H1 (cell line): ENCODE measurements around the gene MYO5B. TPM values are rescaled to one million over a fixed set of nuclear protein-coding genes. Genes with fewer than 3 reads are reported as not detected.

ENCODE experiments used
- CTCF ChIA-PET: fragments of 300-600 bp; sonication (Branson Sonifier 250); formaldehyde crosslinking; loops from one replicate; lab custom pipeline; 2021; ENCODE audit not compliant: partially characterized antibody; lab: Charles Lee
- POLR2A ChIA-PET: fragments of 300-600 bp; sonication (Branson Sonifier 250); formaldehyde crosslinking; loops from one replicate; lab custom pipeline; 2021; ENCODE audit warnings: inconsistent platforms; ENCODE audit not compliant: partially characterized antibody; lab: Charles Lee
- DNase-seq, 2 experiments: peaks; one replicate each; pipeline versions ENCODE4 v3.0.0 to v3.0.0-alpha.2; 2010 to 2022; ENCODE audit warnings: low spot score in 2 of 2, low read depth in 1 of 2, mixed read lengths in 1 of 2
- FAIRE-seq: peaks from 2 replicates; lab custom pipeline; 2011; peaks lifted over from hg19 to GRCh38; lab: Jason Lieb, UNC
- H2AFZ ChIP-seq: 2 replicates; pipeline ENCODE4 v1.8.1; 2012; ENCODE audit warnings: low read length, inconsistent platforms
- H2AK5ac ChIP-seq: 2 replicates; pipeline ENCODE4 v1.6.1; 2013; ENCODE audit warnings: low read depth, low read length
- H2BK120ac ChIP-seq: replicated peaks from 2 replicates; pipeline ENCODE3; 2013; ENCODE audit warnings: low read depth, low read length, inconsistent platforms
- H2BK12ac ChIP-seq: 2 replicates; pipeline ENCODE4 v1.6.1; 2013; ENCODE audit warnings: low read depth, low read length
- H2BK15ac ChIP-seq: 2 replicates; pipeline ENCODE4 v1.6.1; 2013; ENCODE audit warnings: low read length
- H2BK20ac ChIP-seq: 2 replicates; pipeline ENCODE4 v1.6.1; 2013; ENCODE audit warnings: low read length
- H2BK5ac ChIP-seq: 2 replicates; pipeline ENCODE4 v1.6.1; 2013; ENCODE audit warnings: low read depth, low read length
- H3K14ac ChIP-seq: 2 replicates; pipeline ENCODE4 v1.6.1; 2013; ENCODE audit warnings: inconsistent platforms; ENCODE audit not compliant: insufficient read length
- H3K18ac ChIP-seq: 2 replicates; pipeline ENCODE4 v1.6.1; 2013; ENCODE audit warnings: low read length; ENCODE audit errors: extremely low read depth
- H3K23ac ChIP-seq: 2 replicates; pipeline ENCODE4 v1.6.1; 2013; ENCODE audit warnings: inconsistent platforms; ENCODE audit not compliant: insufficient read length
- H3K23me2 ChIP-seq: 2 replicates; pipeline ENCODE4 v1.6.1; 2013; ENCODE audit warnings: low read depth, low read length
- H3K27ac ChIP-seq: 2 replicates; pipeline ENCODE4 v1.6.1; 2011; ENCODE audit warnings: low read depth, low read length, inconsistent platforms
- H3K27me3 ChIP-seq, 4 experiments: replicated peaks in 1 of 4; 1 replicate in 1 of 4; 2 replicates in 3 of 4; pipeline versions ENCODE4 v1.6.1 to v1.8.1; 2011 to 2013; ENCODE audit warnings: low read length in 3 of 4, mild to moderate bottlenecking in 3 of 4, inconsistent platforms in 2 of 4, mixed read lengths in 2 of 4, moderate library complexity in 1 of 4; ENCODE audit not compliant: control insufficient read depth in 3 of 4, insufficient read depth in 3 of 4; ENCODE audit errors: extremely low read depth in 1 of 4
- H3K36me3 ChIP-seq, 4 experiments: 2 replicates each; pipeline versions ENCODE4 v1.6.1 to v1.8.1; 2011 to 2013; ENCODE audit warnings: mild to moderate bottlenecking in 4 of 4, low read length in 3 of 4, moderate library complexity in 2 of 4, control low read depth in 1 of 4, inconsistent platforms in 1 of 4; ENCODE audit not compliant: insufficient read depth in 4 of 4, control insufficient read depth in 2 of 4
- H3K4ac ChIP-seq: replicated peaks from 2 replicates; pipeline ENCODE3; 2013; ENCODE audit warnings: low read length, low read depth, mixed read lengths, inconsistent platforms; ENCODE audit not compliant: insufficient read length
- H3K4me1 ChIP-seq, 4 experiments: replicated peaks in 1 of 4; 1 replicate in 1 of 4; 2 replicates in 3 of 4; pipeline versions ENCODE4 v1.6.1 to v1.8.1; 2011 to 2013; ENCODE audit warnings: low read length in 3 of 4, inconsistent platforms in 2 of 4, mixed read lengths in 1 of 4; ENCODE audit not compliant: insufficient read depth in 4 of 4, control insufficient read depth in 3 of 4
- H3K4me2 ChIP-seq, 2 experiments: 2 replicates each; pipeline versions ENCODE4 v1.6.1 to v1.8.1; 2011 to 2013; ENCODE audit warnings: low read depth in 2 of 2, low read length in 2 of 2, control low read depth in 1 of 2, inconsistent platforms in 1 of 2, mild to moderate bottlenecking in 1 of 2; ENCODE audit not compliant: insufficient read depth in 1 of 2
- H3K4me3 ChIP-seq, 4 experiments: fragments of 200-600, 300-600 bp in 1 of 4; sonication (generic), shearing (Covaris generic), sonication (Bioruptor Twin) in 1 of 4; 2 replicates each; pipeline versions ENCODE4 v1.5.1 to v1.8.1; 2011 to 2016; ENCODE audit warnings: low read length in 4 of 4, low read depth in 3 of 4, control low read depth in 2 of 4, inconsistent platforms in 2 of 4, mild to moderate bottlenecking in 2 of 4, mixed read lengths in 1 of 4, moderate library complexity in 1 of 4; ENCODE audit not compliant: insufficient read depth in 2 of 4; ENCODE audit errors: extremely low read depth in 1 of 4
- H3K56ac ChIP-seq: replicated peaks from 2 replicates; pipeline ENCODE3; 2013; ENCODE audit warnings: low read depth, mild to moderate bottlenecking, mixed read lengths, low read length, inconsistent platforms; ENCODE audit not compliant: insufficient read length
- H3K79me1 ChIP-seq: 2 replicates; pipeline ENCODE4 v1.6.1; 2013; ENCODE audit warnings: low read depth, low read length, control low read depth
- H3K79me2 ChIP-seq, 2 experiments: 2 replicates each; pipeline versions ENCODE4 v1.6.1 to v1.8.1; 2012 to 2013; ENCODE audit warnings: low read length in 2 of 2, mild to moderate bottlenecking in 2 of 2, inconsistent platforms in 1 of 2; ENCODE audit not compliant: insufficient read depth in 2 of 2, control insufficient read depth in 1 of 2
- H3K9ac ChIP-seq, 4 experiments: replicated peaks in 1 of 4; 1 replicate in 1 of 4; 2 replicates in 3 of 4; pipeline versions ENCODE4 v1.6.1 to v1.8.1; 2011 to 2013; ENCODE audit warnings: low read depth in 3 of 4, low read length in 3 of 4, control low read depth in 2 of 4, mild to moderate bottlenecking in 2 of 4, moderate library complexity in 2 of 4, inconsistent platforms in 1 of 4; ENCODE audit errors: extremely low read depth in 1 of 4
- H3K9me3 ChIP-seq, 2 experiments: 2 replicates each; pipeline versions ENCODE4 v1.6.1 to v1.8.1; 2012 to 2013; ENCODE audit warnings: mild to moderate bottlenecking in 2 of 2, moderate library complexity in 2 of 2, control low read depth in 1 of 2, inconsistent platforms in 1 of 2, low read depth in 1 of 2, low read length in 1 of 2, mixed read lengths in 1 of 2; ENCODE audit not compliant: insufficient read depth in 2 of 2
- H4K20me1 ChIP-seq, 2 experiments: replicated peaks in 1 of 2; 2 replicates each; pipeline versions ENCODE3 to v1.8.1; 2011 to 2013; ENCODE audit warnings: inconsistent platforms in 2 of 2, low read length in 2 of 2, mild to moderate bottlenecking in 1 of 2; ENCODE audit not compliant: insufficient read depth in 2 of 2, control insufficient read depth in 1 of 2
- H4K5ac ChIP-seq: 2 replicates; pipeline ENCODE4 v1.6.1; 2013; ENCODE audit warnings: low read length, low read depth, mixed read lengths, inconsistent platforms; ENCODE audit not compliant: insufficient read length
- H4K8ac ChIP-seq: 2 replicates; pipeline ENCODE4 v1.8.0; 2013; ENCODE audit warnings: mild to moderate bottlenecking, moderate library complexity, low read length, inconsistent platforms; ENCODE audit not compliant: insufficient read depth; ENCODE audit errors: extremely low read depth
- H4K91ac ChIP-seq: replicated peaks from 2 replicates; pipeline ENCODE3; 2013; ENCODE audit warnings: low read length, mixed read lengths, inconsistent platforms; ENCODE audit not compliant: insufficient read length
- BCL11A ChIP-seq, 2 experiments: IDR thresholded peaks; one replicate each; pipeline ENCODE4 v1.6.1; 2011; ENCODE audit warnings: low read depth in 2 of 2, low read length in 2 of 2, mild to moderate bottlenecking in 2 of 2
- CBX5 ChIP-seq: fragments of 300-800, 300-1000 bp; sonication (generic); IDR thresholded peaks from 2 replicates; pipeline ENCODE4 v1.7.1; 2016; ENCODE audit warnings: antibody characterized with exemption, low read length, low read depth
- CBX8 ChIP-seq: fragments of 300-800, 300-1000 bp; sonication (generic); IDR thresholded peaks from 2 replicates; pipeline ENCODE4 v1.7.1; 2016; ENCODE audit warnings: low read depth, low read length, borderline replicate concordance
- CREB1 ChIP-seq: IDR thresholded peaks from 2 replicates; pipeline ENCODE4 v1.6.1; 2012; ENCODE audit warnings: inconsistent platforms
- CTCF ChIP-seq, 3 experiments: IDR thresholded peaks; 1 replicate in 2 of 3; 2 replicates in 1 of 3; pipeline versions ENCODE4 v1.5.1 to v1.6.1; 2011; ENCODE audit warnings: low read length in 3 of 3, mild to moderate bottlenecking in 3 of 3, inconsistent platforms in 2 of 3, low read depth in 1 of 3, moderate library complexity in 1 of 3; ENCODE audit not compliant: insufficient read depth in 1 of 3; ENCODE audit errors: control extremely low read depth in 1 of 3
- FOSL1 ChIP-seq: IDR thresholded peaks from 2 replicates; pipeline ENCODE4 v1.6.1; 2011; ENCODE audit warnings: mild to moderate bottlenecking, low read depth, low read length, moderate library complexity; ENCODE audit not compliant: insufficient read depth
- HDAC6 ChIP-seq: IDR thresholded peaks from one replicate; pipeline ENCODE4 v1.7.1; 2012; ENCODE audit warnings: low read depth, mild to moderate bottlenecking, inconsistent platforms, low read length, moderate library complexity
- KDM4A ChIP-seq: IDR thresholded peaks from one replicate; pipeline ENCODE4 v1.7.1; 2012; ENCODE audit warnings: low read depth, mild to moderate bottlenecking, moderate library complexity, low read length, inconsistent platforms; ENCODE audit not compliant: severe bottlenecking
- KDM5A ChIP-seq: fragments of 200-600 bp; IDR thresholded peaks from 2 replicates; pipeline ENCODE4 v1.7.1; 2012; ENCODE audit warnings: mild to moderate bottlenecking, low read length, inconsistent platforms, mixed read lengths
- NRF1 ChIP-seq: IDR thresholded peaks from 2 replicates; pipeline ENCODE4 v1.6.1; 2011; ENCODE audit warnings: mild to moderate bottlenecking, low read depth, low read length, improper control_type of control experiment
- RFX5 ChIP-seq: IDR thresholded peaks from 2 replicates; pipeline ENCODE4 v1.6.1; 2011; ENCODE audit warnings: low read depth, low read length, improper control_type of control experiment, borderline replicate concordance
- TAF1 ChIP-seq: IDR thresholded peaks from 2 replicates; pipeline ENCODE4 v1.6.1; 2011; ENCODE audit warnings: mild to moderate bottlenecking, low read depth, low read length
- TBP ChIP-seq: IDR thresholded peaks from 2 replicates; pipeline ENCODE4 v1.6.1; 2011; ENCODE audit warnings: low read depth, low read length, improper control_type of control experiment
- whole genome bisulfite sequencing, 2 experiments: shearing (Covaris generic) in 1 of 2; methylation state at CpG; one replicate each; pipeline versions ENCODE4 v1.1.6 to v1.1.7; 2013 to 2015; ENCODE audit warnings: low lambda C conversion rate in 2 of 2, mixed read lengths in 2 of 2, inconsistent platforms in 1 of 2, low coverage in 1 of 2, missing lambda C conversion rate in 1 of 2; ENCODE audit not compliant: insufficient replicate concordance in 2 of 2, insufficient coverage in 1 of 2, insufficient read length in 1 of 2; ENCODE audit errors: extremely low coverage in 1 of 2, missing lambda C conversion rate in 1 of 2; 5-methylcytosine and 5-hydroxymethylcytosine counted together
- polyA plus RNA-seq, 7 experiments: library from polyadenylated mRNA; depleted of rRNA in 3 of 7; stranded (reverse) in 5 of 7; unstranded in 2 of 7; fragments of >200 nt in 5 of 7; fragments of 200-250 nt in 2 of 7; gene quantifications; 1 replicate in 5 of 7; 2 replicates in 1 of 7; 4 replicates in 1 of 7; pipeline versions ENCODE4 v1.2.1 to v1.2.3, GENCODE V29; 2011 to 2013; ENCODE audit warnings: missing spikeins in 2 of 7, mixed read lengths in 2 of 7
- total RNA-seq: library from RNA; stranded (reverse); fragmentation: NEBNext Ultra II Directional; extraction: Animal tissue kit (Norgen Biotek cat#: 25700); gene quantifications from 2 replicates; pipeline ENCODE4 v1.2.1, GENCODE V29; 2021

MYO5B gene
- total and polyA plus RNA-seq, 2 of the 8 experiments (the other 6 are each of a cell fraction or from before 2014, with no cell fraction given), result 6.4 to 7.7 TPM

- Histone ChIP-seq H2AK5ac (no peak overlapping the region), H3K27me3 (no peaks in the 10 kb centered on the region), H3K9ac (no peak overlapping the region), H3K18ac (no peak overlapping the region), H4K20me1 (no peaks in the 10 kb centered on the region), H3K56ac (no peak overlapping the region), H2BK12ac (no peak overlapping the region), H2BK15ac (no peak overlapping the region), H3K14ac (no peak overlapping the region), H3K4me2 (no peak overlapping the region), H3K23ac (no peak overlapping the region), H3K4ac (no peak overlapping the region), H3K79me2 (no peaks in the 10 kb centered on the region), H4K5ac (no peak overlapping the region), H2BK20ac (no peak overlapping the region), H3K27ac (no peak overlapping the region), H2AFZ (no peak overlapping the region), H4K91ac (no peak overlapping the region), H4K8ac (no peak overlapping the region), H3K79me1 (no peaks in the 10 kb centered on the region), H2BK120ac (no peak overlapping the region), H2BK5ac (no peak overlapping the region), H3K23me2 (no peaks in the 10 kb centered on the region), H3K4me3 (no peak overlapping the region), H3K9me3 (no peaks in the 10 kb centered on the region), H3K4me1 (no peaks in the 10 kb centered on the region), H3K36me3 (no peaks in the 10 kb centered on the region)
- POLR2A ChIA-PET, result no interaction called here
- CTCF ChIA-PET, result no interaction called here
- 100% methylated on average over 2 of the region's 2 CpGs; no CpG with 5 or more reads in 1 of the 2 experiments for WGBS, 2 experiments
- FAIRE-seq (no peak), DNase-seq (no peak)
- no peak for TF ChIP-seq CTCF (IDR thresholded peaks at IDR 0.05; ENCODE audit: control extremely low read depth in 1 of 3, insufficient read depth in 1 of 3, low read depth in 1 of 3, low read length in 3 of 3)
- no peak for TF ChIP-seq TBP
- TF ChIP-seq RFX5, result no peak
- no peak for TF ChIP-seq TAF1
- no peak for TF ChIP-seq CBX8
- no peak for TF ChIP-seq BCL11A (IDR thresholded peaks at IDR 0.05; ENCODE audit: low read depth in 2 of 2, low read length in 2 of 2)
- no peak for TF ChIP-seq CBX5
- no peak for TF ChIP-seq KDM5A
- TF ChIP-seq HDAC6, result no peak
- no peak for TF ChIP-seq NRF1
- TF ChIP-seq FOSL1, result no peak
- TF ChIP-seq CREB1, result no peak
- no peak for TF ChIP-seq KDM4A
Observed at GRCh38 chr18:50152900-50153299, 42.0 kb downstream of the MYO5B start.
